RWPE1 (cell line): ENCODE measurements around the gene ALDH1A2.
A peak's percentile ranks its signal among the peaks of the same experiment; 100 is the strongest.
"Not testable (repeated sequence)": the region's sequence is repeated elsewhere in the genome, so short reads cannot be mapped to it uniquely, and the experiment has no call there.

Experiments
- CTCF ChIA-PET: fragments of 350-600 bp; sonication (Branson Sonifier 250); formaldehyde crosslinking; extraction: SDS; loops from one replicate; lab custom pipeline; 2021; lab: Yijun Ruan, JAX
- POLR2A ChIA-PET: fragments of 400-600 bp; formaldehyde crosslinking; extraction: SDS; loops from one replicate; lab custom pipeline; 2020; ENCODE audit warnings: antibody characterized with exemption; ENCODE audit not compliant: low non-redundant PET; lab: Yijun Ruan, JAX
- DNase-seq: peaks from one replicate; pipeline ENCODE4 v3.0.0; 2012; ENCODE audit warnings: low spot score
- H3K27ac ChIP-seq: fragments of 450-650 bp; 2 replicates; pipeline ENCODE4 v1.5.1; 2017
- TF ChIP-seq, protein P1 (sequence below): fragments of 450-650 bp; conservative IDR thresholded peaks from 2 replicates; pipeline ENCODE4 v1.5.1; 2017; ENCODE audit warnings: low read depth, mild to moderate bottlenecking

The ALDH1A2 gene

GRCh38 chr15:58048261-58048660 lies 17.2 kb downstream of the ALDH1A2 start:
- no peak overlapping the region for H3K27ac ChIP-seq
- DNase-seq = no peak
- ChIA-PET CTCF (no interaction called here), POLR2A (no interaction called here)
- TF ChIP-seq, protein P1, sequence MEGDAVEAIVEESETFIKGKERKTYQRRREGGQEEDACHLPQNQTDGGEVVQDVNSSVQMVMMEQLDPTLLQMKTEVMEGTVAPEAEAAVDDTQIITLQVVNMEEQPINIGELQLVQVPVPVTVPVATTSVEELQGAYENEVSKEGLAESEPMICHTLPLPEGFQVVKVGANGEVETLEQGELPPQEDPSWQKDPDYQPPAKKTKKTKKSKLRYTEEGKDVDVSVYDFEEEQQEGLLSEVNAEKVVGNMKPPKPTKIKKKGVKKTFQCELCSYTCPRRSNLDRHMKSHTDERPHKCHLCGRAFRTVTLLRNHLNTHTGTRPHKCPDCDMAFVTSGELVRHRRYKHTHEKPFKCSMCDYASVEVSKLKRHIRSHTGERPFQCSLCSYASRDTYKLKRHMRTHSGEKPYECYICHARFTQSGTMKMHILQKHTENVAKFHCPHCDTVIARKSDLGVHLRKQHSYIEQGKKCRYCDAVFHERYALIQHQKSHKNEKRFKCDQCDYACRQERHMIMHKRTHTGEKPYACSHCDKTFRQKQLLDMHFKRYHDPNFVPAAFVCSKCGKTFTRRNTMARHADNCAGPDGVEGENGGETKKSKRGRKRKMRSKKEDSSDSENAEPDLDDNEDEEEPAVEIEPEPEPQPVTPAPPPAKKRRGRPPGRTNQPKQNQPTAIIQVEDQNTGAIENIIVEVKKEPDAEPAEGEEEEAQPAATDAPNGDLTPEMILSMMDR = no peak

- TF ChIP-seq, protein P1 = no peak
- no peak overlapping the region for H3K27ac ChIP-seq
- ChIA-PET POLR2A (no interaction called here), CTCF (no interaction called here)
- DNase-seq = no peak
Measured at GRCh38 chr15:58047149-58047548, 18.4 kb downstream of the ALDH1A2 start.

DNA sequence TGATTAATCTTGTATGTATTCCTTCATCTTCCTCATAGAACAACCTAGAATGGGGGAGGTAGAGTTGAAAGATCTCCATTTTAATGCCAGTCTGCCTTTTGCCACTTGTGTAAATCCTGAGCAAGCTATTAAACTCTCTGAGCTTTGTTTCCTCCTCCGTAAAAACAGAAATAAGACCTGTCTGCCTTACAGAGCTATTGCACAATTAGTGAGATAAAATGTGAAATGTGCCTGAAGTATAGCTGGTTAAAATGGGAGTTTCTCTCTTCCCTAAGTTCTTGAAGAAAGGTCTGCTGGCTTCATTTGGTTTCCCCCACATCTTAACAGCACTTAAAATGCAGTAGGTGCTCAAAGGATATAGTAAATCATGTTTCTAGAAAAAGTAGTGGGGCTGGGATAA lies 19.0 kb downstream of the ALDH1A2 start:
- H3K27ac ChIP-seq = no peak overlapping the region
- ChIA-PET POLR2A (no interaction called here), CTCF (interaction anchor here (0.6 kb wide), 1 partner anchor 8 kb away, joined by 5 read pairs; no protein-coding TSS in a partner anchor)
- no peak for DNase-seq
- TF ChIP-seq, protein P1 = no peak

- POLR2A ChIA-PET, H3K27ac ChIP-seq, DNase-seq, CTCF ChIA-PET: not testable (repeated sequence)
Measured at GRCh38 chr15:58045376-58045775, 20.1 kb downstream of the ALDH1A2 start.

- ChIA-PET CTCF (no interaction called here), POLR2A (no interaction called here)
- TF ChIP-seq, protein P1 = no peak
- DNase-seq = no peak
- H3K27ac ChIP-seq = no peak overlapping the region
Measured at GRCh38 chr15:58044551-58044950, 21.0 kb downstream of the ALDH1A2 start.

GRCh38 chr15:58043192-58043903 lies 22.2 kb downstream of the ALDH1A2 start:
- TF ChIP-seq, protein P1 = peak; percentile 56
- no peak overlapping the region for H3K27ac ChIP-seq
- DNase-seq = no peak
- ChIA-PET CTCF (interaction anchor here (0.6 to 1.1 kb wide), 2 partner anchors 17 to 56 kb away, joined by 3 to 4 read pairs; no protein-coding TSS in a partner anchor), POLR2A (no interaction called here)

GRCh38 chr15:58042006-58042405 lies 23.5 kb downstream of the ALDH1A2 start:
- TF ChIP-seq, protein P1 = no peak
- ChIA-PET POLR2A (no interaction called here), CTCF (interaction anchor here (0.6 to 1.1 kb wide), 3 partner anchors 16 to 192 kb away, joined by 3 to 4 read pairs (median 3); no protein-coding TSS in a partner anchor)
- H3K27ac ChIP-seq = no peak overlapping the region
- no peak for DNase-seq
